Epithelial cell of esophagus (primary cell): ENCODE measurements around the gene HDLBP.

Experiments used
- DNase-seq: peaks from one replicate; pipeline ENCODE4 v3.0.0; 2010; ENCODE audit warnings: low read depth
- H3K4me3 ChIP-seq: 2 replicates; pipeline ENCODE4 v1.5.1; 2011; ENCODE audit warnings: mild to moderate bottlenecking, low read length, control low read depth
- CTCF ChIP-seq: IDR thresholded peaks from 2 replicates; pipeline ENCODE4 v1.5.1; 2011; ENCODE audit warnings: low read depth, mild to moderate bottlenecking, low read length, control low read depth, inconsistent platforms; ENCODE audit not compliant: insufficient read depth; ENCODE audit errors: missing control alignments

Gene HDLBP

GRCh38 chr2:241224018-241224850, 91.2 kb downstream of the HDLBP start:
- no peak overlapping the region for H3K4me3 ChIP-seq
- DNase-seq: peak; percentile 32
- no peak for TF ChIP-seq CTCF

- DNase-seq: peak; percentile 41
- H3K4me3 ChIP-seq: no peak overlapping the region
- no peak for TF ChIP-seq CTCF
These were observed 92.1 kb downstream of the HDLBP start for GRCh38 chr2:241223211-241224017.

GRCh38 chr2:241219856-241220356, 95.6 kb downstream of the HDLBP start:
- TF ChIP-seq CTCF: no peak

GRCh38 chr2:241219030-241219382, 96.5 kb downstream of the HDLBP start:
- no peak overlapping the region for H3K4me3 ChIP-seq
- DNase-seq: no peak
- no peak for TF ChIP-seq CTCF

More at GRCh38 chr2:241219856-241220356, 95.6 kb downstream of the HDLBP start:
- H3K4me3 ChIP-seq: no peak overlapping the region
- DNase-seq: no peak

GRCh38 chr2:241218131-241219029, 97.1 kb downstream of the HDLBP start:
- TF ChIP-seq CTCF: no peak
- peak overlapping the region; percentile 38 for H3K4me3 ChIP-seq
- DNase-seq: peak; percentile 30

- peak overlapping the region; percentile 31 for H3K4me3 ChIP-seq
- TF ChIP-seq CTCF: no peak
- DNase-seq: peak; percentile 67
These were observed 98.0 kb downstream of the HDLBP start for GRCh38 chr2:241217320-241218031.
